Right atrium auricular region (tissue), 2 donors: ENCODE results near the gene HIPK2. TPM values are rescaled to one million over a fixed set of nuclear protein-coding genes. Genes with fewer than 3 reads are reported as not detected.

ENCODE experiments used
- DNase-seq: peaks from one replicate; pipeline ENCODE4 v3.0.0-alpha.2; 2019; ENCODE audit warnings: low spot score
- H3K27ac ChIP-seq, 2 donors: fragments of 200-600 bp; sonication (generic); 1 replicate in 1 of 2; 2 replicates in 1 of 2; pipeline ENCODE4 v1.5.1; 2016 to 2019
- H3K27me3 ChIP-seq, 2 donors: fragments of 200-600 bp; sonication (generic); one replicate each; pipeline versions ENCODE4 v1.5.1 to v1.6.0; 2017 to 2019
- H3K36me3 ChIP-seq: fragments of 200-600 bp; sonication (generic); one replicate; pipeline ENCODE4 v1.5.1; 2016
- H3K4me1 ChIP-seq, 2 donors: fragments of 200-600 bp; sonication (generic); one replicate each; pipeline versions ENCODE4 v1.5.1 to v1.6.0; 2017 to 2019
- H3K4me3 ChIP-seq, 2 donors: fragments of 200-600 bp; sonication (generic); 1 replicate in 1 of 2; 2 replicates in 1 of 2; pipeline ENCODE4 v1.5.1; 2017 to 2019; ENCODE audit warnings: mild to moderate bottlenecking in 1 of 2, moderate library complexity in 1 of 2
- H3K9me3 ChIP-seq, 2 donors: fragments of 200-600 bp; sonication (generic); one replicate each; pipeline ENCODE4 v1.5.1; 2019
- total RNA-seq, 2 donors: library from RNA; depleted of rRNA; stranded (reverse); fragments of >200 nt; gene quantifications; one replicate each; pipeline ENCODE4 v1.1.0, GENCODE V29; 2016
- TF ChIP-seq, protein P1 (sequence below), 2 donors: fragments of 200-600 bp; sonication (generic); IDR thresholded peaks; one replicate each; pipeline ENCODE4 v1.5.1; 2019; ENCODE audit warnings: antibody characterized with exemption in 2 of 2

Gene HIPK2
- total RNA-seq, 2 donors from 2014 or later = 87.0 to 131 TPM

GRCh38 chr7:139523968-139524815, 253.6 kb downstream of the HIPK2 start:
- TF ChIP-seq, protein P1, sequence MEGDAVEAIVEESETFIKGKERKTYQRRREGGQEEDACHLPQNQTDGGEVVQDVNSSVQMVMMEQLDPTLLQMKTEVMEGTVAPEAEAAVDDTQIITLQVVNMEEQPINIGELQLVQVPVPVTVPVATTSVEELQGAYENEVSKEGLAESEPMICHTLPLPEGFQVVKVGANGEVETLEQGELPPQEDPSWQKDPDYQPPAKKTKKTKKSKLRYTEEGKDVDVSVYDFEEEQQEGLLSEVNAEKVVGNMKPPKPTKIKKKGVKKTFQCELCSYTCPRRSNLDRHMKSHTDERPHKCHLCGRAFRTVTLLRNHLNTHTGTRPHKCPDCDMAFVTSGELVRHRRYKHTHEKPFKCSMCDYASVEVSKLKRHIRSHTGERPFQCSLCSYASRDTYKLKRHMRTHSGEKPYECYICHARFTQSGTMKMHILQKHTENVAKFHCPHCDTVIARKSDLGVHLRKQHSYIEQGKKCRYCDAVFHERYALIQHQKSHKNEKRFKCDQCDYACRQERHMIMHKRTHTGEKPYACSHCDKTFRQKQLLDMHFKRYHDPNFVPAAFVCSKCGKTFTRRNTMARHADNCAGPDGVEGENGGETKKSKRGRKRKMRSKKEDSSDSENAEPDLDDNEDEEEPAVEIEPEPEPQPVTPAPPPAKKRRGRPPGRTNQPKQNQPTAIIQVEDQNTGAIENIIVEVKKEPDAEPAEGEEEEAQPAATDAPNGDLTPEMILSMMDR (IDR thresholded peaks at IDR 0.05) = no peak
- Histone ChIP-seq H3K27ac (no peak overlapping the region), H3K36me3 (no peaks in the 10 kb centered on the region), H3K9me3 (no peaks in the 10 kb centered on the region), H3K27me3 (no peaks in the 10 kb centered on the region), H3K4me1 (peaks cover 0 to 7% of the 10 kb centered on the region in 2 donors), H3K4me3 (peak overlapping the region in 1 of 2 donors; percentile 27)
- DNase-seq = no peak

DNA sequence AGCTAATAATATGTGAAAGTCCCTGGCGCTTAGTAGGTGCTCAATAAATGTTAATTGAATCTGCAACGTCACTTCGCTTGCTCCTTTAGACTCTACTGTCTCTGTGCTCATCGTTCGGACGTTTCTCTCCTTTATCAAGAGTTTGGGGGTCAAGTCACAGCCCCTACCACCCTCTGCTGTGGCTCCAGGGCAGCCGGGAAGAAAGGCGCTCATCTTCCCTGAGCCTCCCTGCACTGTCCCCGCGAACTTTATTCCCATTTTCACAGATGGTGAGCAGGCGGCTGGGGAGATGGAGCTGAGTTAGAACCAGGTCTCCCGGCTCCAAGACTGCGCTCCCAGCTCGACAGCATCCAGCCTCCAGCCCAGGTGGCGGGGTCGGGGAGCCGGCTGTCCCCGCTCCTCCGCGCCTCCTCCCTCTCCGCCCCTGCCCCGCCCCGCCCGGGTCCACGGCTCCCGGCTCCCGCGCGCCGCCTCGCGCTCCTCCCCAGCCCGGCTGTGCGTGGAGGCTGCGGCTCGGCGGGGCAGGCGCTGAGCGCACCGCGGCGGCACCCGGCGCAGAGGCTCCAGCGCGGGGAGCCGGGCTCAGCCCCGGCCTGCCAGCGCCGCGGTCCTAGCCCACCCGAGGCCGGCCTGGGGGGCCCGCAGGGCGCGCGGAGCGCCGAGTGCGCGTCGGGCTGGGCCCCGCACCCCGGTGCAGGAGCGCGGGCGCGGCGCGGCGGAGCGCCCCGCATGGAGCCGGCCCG, 254.4 kb downstream of the HIPK2 start, which contains the start of gene CLEC2L:
TSS of gene CLEC2L (plus strand) at position 487 of the 743 bp plus-strand sequence. CDS start at position 730, 243 bp downstream.
- peak within 1 kb of the TSS in 1 of 2 donors; percentile 27 for H3K4me3 ChIP-seq
- TF ChIP-seq, protein P1 (IDR thresholded peaks at IDR 0.05) = no peak

DNA sequence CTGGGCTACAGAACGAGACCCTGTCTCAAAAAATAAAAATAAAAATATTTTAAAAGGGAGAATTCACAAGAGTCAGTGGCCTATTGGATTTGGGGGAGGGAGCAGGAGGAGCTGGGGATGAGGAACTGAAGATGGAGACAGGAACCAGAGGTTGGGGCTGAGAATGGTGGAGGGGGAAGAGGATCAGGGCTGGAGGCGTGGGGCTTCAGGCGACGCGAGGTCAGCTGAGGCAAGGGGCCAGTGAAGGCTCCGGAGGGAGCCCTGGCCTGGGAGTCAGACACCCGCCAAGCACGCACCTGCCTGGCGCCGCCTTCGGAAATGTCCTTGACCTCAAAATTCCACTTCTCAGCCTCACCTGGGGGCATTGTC, 255.0 kb downstream of the HIPK2 start:
- Histone ChIP-seq H3K4me3 (no peak overlapping the region), H3K27ac (no peak overlapping the region), H3K4me1 (peaks cover 0 to 7% of the 10 kb centered on the region in 2 donors), H3K9me3 (no peaks in the 10 kb centered on the region), H3K36me3 (no peaks in the 10 kb centered on the region), H3K27me3 (no peaks in the 10 kb centered on the region)
- TF ChIP-seq, protein P1 (IDR thresholded peaks at IDR 0.05) = no peak
- DNase-seq = no peak

More for the DNA sequence above, 254.4 kb downstream of the HIPK2 start, which contains the start of gene CLEC2L:
- H3K27me3 ChIP-seq = no peaks in the 10 kb centered on the region
- H3K4me1 ChIP-seq = peaks cover 0 to 7% of the 10 kb centered on the region in 2 donors
- H3K27ac ChIP-seq = no peak within 1 kb of the TSS
- no peaks in the 10 kb centered on the region for H3K36me3 ChIP-seq
- DNase-seq = no peak
- H3K9me3 ChIP-seq = no peaks in the 10 kb centered on the region

GRCh38 chr7:139521439-139521838, 256.4 kb downstream of the HIPK2 start:
- H3K4me1 ChIP-seq = peaks cover 0 to 7% of the 10 kb centered on the region in 2 donors
- H3K4me3 ChIP-seq = no peak overlapping the region
- H3K9me3 ChIP-seq = no peaks in the 10 kb centered on the region
- TF ChIP-seq, protein P1 (IDR thresholded peaks at IDR 0.05) = no peak
- H3K27ac ChIP-seq = no peak overlapping the region
- no peaks in the 10 kb centered on the region for H3K36me3 ChIP-seq
- no peak for DNase-seq
- no peaks in the 10 kb centered on the region for H3K27me3 ChIP-seq

DNA sequence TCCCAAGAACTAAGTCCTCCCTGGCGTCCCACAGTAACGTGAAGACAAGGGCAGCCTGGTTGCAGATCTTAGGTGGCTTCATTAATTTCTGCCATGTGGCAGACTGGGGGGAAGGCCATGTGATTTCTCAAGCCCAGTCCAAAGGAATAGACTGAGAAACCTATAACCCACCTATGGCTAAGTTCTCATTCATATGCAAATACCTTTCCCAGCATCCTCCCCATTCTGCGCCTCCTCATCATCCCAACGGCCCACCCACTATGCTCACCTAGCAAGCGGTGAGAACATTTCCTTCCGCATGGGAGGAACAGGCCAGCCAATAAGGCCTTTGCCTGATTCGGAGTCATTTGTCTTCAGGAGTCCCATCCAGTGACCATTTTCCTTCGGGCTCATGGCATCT, 262.5 kb downstream of the HIPK2 start:
- no peaks in the 10 kb centered on the region for H3K4me1 ChIP-seq
- H3K9me3 ChIP-seq = no peaks in the 10 kb centered on the region
- H3K27me3 ChIP-seq = no peaks in the 10 kb centered on the region
- no peak overlapping the region for H3K27ac ChIP-seq
- no peaks in the 10 kb centered on the region for H3K36me3 ChIP-seq
- no peak for DNase-seq
- no peak overlapping the region for H3K4me3 ChIP-seq
- TF ChIP-seq, protein P1 (IDR thresholded peaks at IDR 0.05) = no peak

Other genes starting within 250 kb of the HIPK2 start
- gene TBXAS1, start 51.3 kb upstream of the HIPK2 start, total RNA-seq = 10 to 100 TPM in 1 of 2 donors, 1 to 10 TPM in 1; 4.6 to 15.3 TPM